IPS DF 6.9 (cell line): Measurements from ENCODE around the gene VPREB3.

Experiments used
- DNase-seq: peaks from one replicate; pipeline ENCODE4 v3.0.0-alpha.2; 2013; ENCODE audit warnings: low read depth, low spot score
- H3K27ac ChIP-seq: one replicate; pipeline ENCODE4 v1.5.1; 2013; ENCODE audit warnings: low read length, control low read depth
- H3K27me3 ChIP-seq: 2 replicates; pipeline ENCODE4 v1.6.1; 2013; ENCODE audit warnings: mild to moderate bottlenecking, low read length; ENCODE audit not compliant: control insufficient read depth, insufficient read depth
- H3K36me3 ChIP-seq: 2 replicates; pipeline ENCODE4 v1.6.1; 2013; ENCODE audit warnings: low read length; ENCODE audit not compliant: control insufficient read depth, insufficient read depth
- H3K4me1 ChIP-seq: 2 replicates; pipeline ENCODE4 v1.6.1; 2013; ENCODE audit warnings: low read length; ENCODE audit not compliant: control insufficient read depth, insufficient read depth
- H3K4me3 ChIP-seq: 2 replicates; pipeline ENCODE4 v1.5.1; 2013; ENCODE audit warnings: mild to moderate bottlenecking, low read length
- H3K9me3 ChIP-seq: 2 replicates; pipeline ENCODE4 v1.6.1; 2013; ENCODE audit warnings: low read length, inconsistent platforms; ENCODE audit not compliant: control insufficient read depth, insufficient read depth
- WGBS: extraction: QIAGEN DNeasy Blood & Tissue Kit; methylation state at CpG from one replicate; pipeline ENCODE4 v1.1.7; 2013; ENCODE audit warnings: mixed read lengths, missing lambda C conversion rate; ENCODE audit not compliant: insufficient read length, insufficient coverage; 5-methylcytosine and 5-hydroxymethylcytosine counted together

VPREB3 gene, protein sequence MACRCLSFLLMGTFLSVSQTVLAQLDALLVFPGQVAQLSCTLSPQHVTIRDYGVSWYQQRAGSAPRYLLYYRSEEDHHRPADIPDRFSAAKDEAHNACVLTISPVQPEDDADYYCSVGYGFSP

DNA sequence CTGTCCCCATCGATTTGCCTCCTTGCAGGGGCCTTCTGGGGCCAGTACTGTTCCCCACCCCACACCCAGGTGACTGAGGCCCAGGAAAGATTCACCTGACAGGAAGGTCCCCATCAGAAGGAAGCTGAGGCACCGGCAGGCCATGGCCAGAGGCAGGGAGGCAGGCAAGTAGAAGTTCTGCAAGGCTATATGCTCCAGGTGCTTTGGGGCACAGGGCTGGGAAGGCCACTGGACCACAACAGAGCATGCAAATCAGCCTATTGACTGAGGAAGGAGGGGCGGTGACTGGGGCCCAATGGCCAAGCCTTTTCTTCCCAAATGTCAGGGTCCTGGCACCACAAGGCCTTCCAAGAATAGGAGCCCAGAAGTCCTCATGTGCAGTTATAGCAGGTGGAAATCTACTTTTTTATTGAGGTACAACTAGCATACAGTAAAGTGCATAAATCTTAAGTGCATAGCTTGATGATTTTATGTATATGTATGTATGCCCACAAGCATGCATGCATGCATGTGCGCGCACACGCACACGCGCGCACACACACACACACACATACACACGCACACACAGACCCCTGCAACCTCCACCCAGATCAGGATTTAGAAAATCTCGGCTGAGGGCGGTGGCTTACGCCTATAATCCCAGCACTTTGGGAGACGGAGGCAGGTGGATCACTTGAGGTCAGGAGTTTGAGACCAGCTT, at the start of gene VPREB3:
TSS of gene VPREB3 (minus strand) at position 206 of the 700 bp plus-strand sequence. CDS start at position 144, 62 bp downstream.
- no peak for DNase-seq
- Histone ChIP-seq H3K36me3 (no peaks in the 10 kb centered on the region), H3K27me3 (no peaks in the 10 kb centered on the region), H3K4me1 (no peaks in the 10 kb centered on the region), H3K27ac (no peak within 1 kb of the TSS), H3K4me3 (no peak within 1 kb of the TSS), H3K9me3 (no peaks in the 10 kb centered on the region)
- WGBS: no CpG with 5 or more reads among the region's 14 CpGs

DNA sequence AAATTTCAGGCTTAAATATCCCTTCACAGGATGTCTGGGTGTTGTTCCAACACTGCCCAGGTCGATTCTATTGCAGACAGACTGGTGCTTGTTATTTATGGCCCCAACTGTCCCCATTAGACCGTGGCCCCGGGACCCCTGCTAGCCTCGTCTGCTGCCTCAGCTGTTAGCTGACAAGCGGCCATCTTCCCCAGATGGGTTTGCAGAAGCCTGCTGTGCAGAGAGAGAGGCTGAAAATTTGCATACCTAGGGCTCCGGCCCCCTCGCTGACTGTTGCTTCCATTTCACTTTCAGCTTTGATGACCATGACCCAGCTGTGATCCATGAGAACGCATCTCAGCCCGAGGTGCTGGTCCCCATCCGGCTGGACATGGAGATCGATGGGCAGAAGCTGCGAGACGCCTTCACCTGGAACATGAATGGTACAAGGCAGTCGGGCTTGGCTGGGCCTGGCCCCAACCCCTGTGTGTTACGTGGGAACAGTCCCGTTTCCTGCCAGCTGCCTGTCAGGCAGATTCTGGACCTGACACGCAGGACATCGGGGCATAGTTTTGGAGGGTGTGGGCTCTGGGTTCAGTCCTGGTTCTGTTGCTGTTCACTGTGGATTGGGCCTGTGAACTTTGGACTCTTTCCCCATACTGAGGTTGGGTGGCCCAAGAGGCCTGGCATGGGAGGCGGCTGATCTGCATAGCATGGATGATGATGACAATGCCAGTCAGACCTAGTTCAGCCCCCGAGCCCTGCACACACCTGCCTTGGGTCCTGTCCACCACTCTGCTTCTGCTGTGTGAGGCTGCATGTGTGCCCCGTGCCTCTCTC, 49.0 kb upstream of the VPREB3 start:
- H3K36me3 ChIP-seq: peaks cover 36% of the 10 kb centered on the region
- H3K4me1 ChIP-seq: no peaks in the 10 kb centered on the region
- no peak overlapping the region for H3K4me3 ChIP-seq
- DNase-seq: no peak
- no peaks in the 10 kb centered on the region for H3K27me3 ChIP-seq
- no peak overlapping the region for H3K27ac ChIP-seq
- WGBS: no CpG with 5 or more reads among the region's 21 CpGs
- H3K9me3 ChIP-seq: no peaks in the 10 kb centered on the region

DNA sequence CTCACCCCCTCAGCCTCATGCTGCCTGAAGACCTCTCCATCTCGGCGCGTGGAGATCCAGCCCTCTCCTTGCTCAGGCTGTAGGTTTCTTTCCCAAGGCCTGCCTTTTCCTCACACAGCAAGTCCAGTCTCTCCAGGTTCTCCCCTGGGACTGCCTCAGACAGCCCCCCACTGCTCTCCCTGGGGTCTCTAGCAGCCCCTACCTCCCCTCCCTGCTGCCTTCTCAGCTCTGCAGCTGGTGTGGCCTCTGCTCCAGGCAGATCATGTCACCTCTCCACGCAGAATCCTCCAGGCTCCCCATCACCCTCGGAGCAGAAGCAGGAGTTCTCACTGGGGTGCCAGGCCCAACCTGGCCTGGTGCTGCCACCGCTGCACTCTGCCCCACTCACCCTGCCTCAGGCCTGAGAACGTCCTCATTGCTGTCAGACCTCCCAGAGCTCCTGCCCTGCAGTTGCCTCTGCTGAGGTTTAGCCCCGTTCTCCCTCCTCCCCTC, 47.7 kb upstream of the VPREB3 start:
- no CpG with 5 or more reads among the region's 8 CpGs for WGBS
- Histone ChIP-seq H3K27me3 (no peaks in the 10 kb centered on the region), H3K4me3 (no peak overlapping the region), H3K9me3 (no peaks in the 10 kb centered on the region), H3K36me3 (peaks cover 38% of the 10 kb centered on the region), H3K4me1 (no peaks in the 10 kb centered on the region), H3K27ac (no peak overlapping the region)
- no peak for DNase-seq

DNA sequence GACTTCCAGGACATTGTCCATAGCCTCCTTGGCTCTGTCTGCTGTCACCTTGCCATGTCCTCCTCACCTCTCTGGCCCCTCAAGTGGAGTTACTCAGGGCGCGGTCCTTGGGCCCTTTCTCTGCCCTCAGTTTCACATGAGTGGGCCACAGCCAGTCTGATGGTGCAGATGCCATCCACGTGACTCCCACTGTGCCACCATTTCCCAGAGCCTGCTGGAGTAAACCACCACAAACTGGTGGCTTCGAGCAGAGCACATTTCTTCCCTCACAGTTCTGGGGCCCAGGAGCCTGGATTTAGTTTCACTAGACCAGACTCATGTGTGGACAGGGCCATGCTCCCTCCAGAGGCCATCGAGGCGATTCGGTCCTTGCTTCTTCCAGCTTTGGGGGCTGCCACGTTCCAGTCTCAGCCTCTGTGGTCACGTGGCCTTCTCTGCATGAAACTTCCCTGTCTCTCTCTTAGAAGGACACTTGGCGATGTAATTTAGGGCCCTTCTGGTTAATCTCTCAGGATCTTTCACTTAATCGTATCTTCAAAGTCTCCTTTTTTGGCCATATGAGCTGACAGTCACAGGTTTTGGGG, 47.1 kb upstream of the VPREB3 start:
- no peaks in the 10 kb centered on the region for H3K9me3 ChIP-seq
- WGBS: no CpG with 5 or more reads among the region's 11 CpGs
- H3K4me3 ChIP-seq: no peak overlapping the region
- peaks cover 41% of the 10 kb centered on the region for H3K36me3 ChIP-seq
- H3K27ac ChIP-seq: no peak overlapping the region
- H3K27me3 ChIP-seq: no peaks in the 10 kb centered on the region
- DNase-seq: no peak
- H3K4me1 ChIP-seq: no peaks in the 10 kb centered on the region

DNA sequence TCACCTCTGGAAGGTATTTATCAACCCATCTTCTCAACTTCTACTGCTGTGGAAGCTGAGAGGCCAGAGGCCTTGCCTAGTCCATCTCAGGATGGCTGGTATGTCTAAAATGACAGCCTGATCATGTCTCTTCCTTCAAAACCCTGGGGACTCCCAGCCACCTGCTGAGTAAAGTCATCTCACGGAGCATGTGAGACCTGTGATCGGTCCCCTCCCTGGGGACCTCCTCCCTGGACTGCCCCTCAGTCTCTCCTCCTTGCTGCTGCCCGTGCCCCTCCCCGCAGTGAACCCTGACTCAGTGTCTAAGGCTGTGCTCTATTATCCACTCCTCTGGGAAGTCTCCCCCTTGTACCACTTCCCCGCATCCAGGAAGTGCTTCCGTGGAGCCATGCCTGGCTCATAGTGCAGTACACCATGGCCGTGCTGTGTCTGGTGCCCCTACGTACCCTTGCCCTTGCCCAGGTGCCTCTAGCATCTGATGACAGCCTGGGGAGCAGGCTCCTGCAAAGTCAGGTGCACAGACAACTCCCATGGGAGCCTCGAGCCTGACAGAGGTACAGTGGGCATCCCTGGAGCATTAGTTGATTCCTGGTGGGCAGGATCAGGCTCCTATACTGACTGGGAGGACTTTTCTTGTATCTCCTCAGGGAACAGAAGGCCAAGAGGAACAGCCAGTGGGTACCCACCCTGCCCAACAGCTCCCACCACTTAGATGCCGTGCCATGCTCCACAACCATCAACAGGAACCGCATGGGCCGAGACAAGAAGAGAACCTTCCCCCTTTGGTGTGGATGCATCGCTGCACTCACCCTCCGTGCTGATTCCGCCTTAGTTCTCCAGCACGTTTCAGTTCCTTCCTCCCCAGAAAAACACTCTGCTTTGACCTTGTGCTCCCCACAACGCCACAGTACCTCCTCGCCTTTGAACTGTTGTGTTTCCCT, 46.3 kb upstream of the VPREB3 start:
- Histone ChIP-seq H3K27ac (no peak overlapping the region), H3K4me3 (no peak overlapping the region), H3K36me3 (peaks cover 41% of the 10 kb centered on the region), H3K27me3 (no peaks in the 10 kb centered on the region), H3K9me3 (no peaks in the 10 kb centered on the region), H3K4me1 (no peaks in the 10 kb centered on the region)
- DNase-seq: no peak
- no CpG with 5 or more reads among the region's 18 CpGs for WGBS

DNA sequence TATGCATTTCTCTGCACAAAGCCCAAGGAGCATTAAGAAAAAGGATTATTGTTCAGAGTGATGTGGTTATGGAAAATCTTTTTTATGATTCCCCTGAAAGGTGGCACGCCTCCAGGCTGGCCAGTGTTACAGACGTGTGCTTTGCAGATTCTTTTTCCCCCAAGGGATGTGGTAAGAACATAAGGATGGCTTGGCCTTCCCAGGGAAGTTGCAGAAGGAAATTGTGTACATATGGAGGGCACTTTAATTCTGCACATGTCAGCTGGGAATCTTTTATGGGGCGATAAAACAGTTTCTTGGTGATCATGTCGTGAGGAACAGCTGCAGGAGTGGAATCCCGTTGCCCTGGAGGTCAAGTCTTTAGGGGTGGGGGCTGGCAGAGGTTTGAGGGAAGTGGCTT, 42.2 kb upstream of the VPREB3 start:
- Histone ChIP-seq H3K36me3 (peaks cover 33% of the 10 kb centered on the region), H3K4me3 (no peak overlapping the region)
- WGBS: no CpG with 5 or more reads among the region's 5 CpGs

DNA sequence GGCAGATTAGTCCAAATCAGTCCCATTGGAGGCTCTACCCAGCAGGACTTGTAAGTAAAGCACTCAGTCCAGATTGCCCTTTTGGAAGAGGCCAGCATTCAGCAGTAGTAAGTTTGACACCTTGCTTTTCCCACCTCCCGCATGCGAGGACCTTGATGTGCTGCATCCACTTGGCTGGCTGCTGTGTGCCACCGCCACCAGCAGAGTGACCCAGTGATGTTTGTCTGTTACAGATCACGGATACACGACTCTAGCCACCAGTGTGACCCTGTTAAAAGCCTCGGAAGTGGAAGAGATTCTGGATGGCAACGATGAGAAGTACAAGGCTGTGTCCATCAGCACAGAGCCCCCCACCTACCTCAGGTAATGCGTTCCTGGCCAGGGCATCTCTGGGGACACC, 39.1 kb upstream of the VPREB3 start:
- no peak overlapping the region for H3K27ac ChIP-seq
- WGBS: no CpG with 5 or more reads among the region's 8 CpGs
- no peak overlapping the region for H3K4me3 ChIP-seq
- no peaks in the 10 kb centered on the region; the same call in 1 of the 2 replicates for H3K4me1 ChIP-seq
- peaks cover 17% of the 10 kb centered on the region for H3K36me3 ChIP-seq
- H3K27me3 ChIP-seq: no peaks in the 10 kb centered on the region
- H3K9me3 ChIP-seq: no peaks in the 10 kb centered on the region
- DNase-seq: no peak

More for the DNA sequence above, 42.2 kb upstream of the VPREB3 start:
- no peak overlapping the region for H3K27ac ChIP-seq
- no peaks in the 10 kb centered on the region for H3K9me3 ChIP-seq
- H3K4me1 ChIP-seq: no peaks in the 10 kb centered on the region
- DNase-seq: no peak
- H3K27me3 ChIP-seq: no peaks in the 10 kb centered on the region

DNA sequence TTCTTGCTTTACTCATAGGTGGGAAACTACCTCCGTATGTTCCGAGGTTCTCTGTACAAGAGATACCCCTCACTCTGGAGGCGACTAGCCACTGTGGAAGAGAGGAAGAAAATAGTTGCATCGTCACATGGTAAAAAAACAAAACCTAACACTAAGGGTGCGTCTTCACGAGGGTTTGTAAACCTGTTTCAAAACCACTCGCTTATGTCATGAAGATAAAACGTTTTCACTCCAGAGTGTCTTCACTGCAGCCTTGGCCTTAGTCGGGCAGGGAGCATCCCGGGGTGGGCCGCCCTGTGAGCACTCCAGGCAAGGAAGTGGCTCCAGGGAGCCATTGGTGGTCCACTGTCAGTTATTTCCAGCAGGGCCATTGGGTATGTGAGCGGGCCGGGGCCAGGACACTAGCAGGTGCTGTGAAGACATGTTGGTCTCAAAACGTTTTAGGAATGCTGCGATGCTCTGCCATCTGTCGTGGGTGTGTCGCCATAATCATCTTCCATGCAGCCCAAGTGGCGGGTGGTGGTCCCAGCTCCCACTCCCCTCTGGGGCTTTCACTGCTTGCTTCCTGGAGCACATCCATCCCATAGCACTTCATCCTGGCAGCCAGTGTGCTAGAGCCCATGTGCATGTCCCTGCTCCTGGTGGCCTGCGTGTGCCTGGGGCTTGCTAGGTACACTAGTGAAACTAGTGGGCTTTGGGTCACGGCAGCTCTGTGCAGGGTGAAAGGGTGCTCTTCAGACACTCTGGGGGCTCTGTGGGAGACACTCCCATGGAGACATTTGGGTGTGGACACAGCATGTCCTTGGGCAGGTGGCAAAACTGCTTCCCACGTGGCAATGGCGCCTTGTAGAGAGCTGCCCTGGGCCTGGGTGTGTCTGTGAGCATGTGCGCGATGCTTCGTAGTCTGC, 37.8 kb upstream of the VPREB3 start:
- peaks cover 14% of the 10 kb centered on the region for H3K36me3 ChIP-seq
- H3K9me3 ChIP-seq: no peaks in the 10 kb centered on the region
- H3K27me3 ChIP-seq: no peaks in the 10 kb centered on the region
- H3K4me1 ChIP-seq: no peaks in the 10 kb centered on the region; the same call in 1 of the 2 replicates
- WGBS: no CpG with 5 or more reads among the region's 25 CpGs
- H3K4me3 ChIP-seq: no peak overlapping the region
- H3K27ac ChIP-seq: no peak overlapping the region
- no peak for DNase-seq
